Measurements from ENCODE around the gene SPATC1L. TPM values are rescaled to one million over a fixed set of nuclear protein-coding genes. Genes with fewer than 3 reads are reported as not detected.

SPATC1L gene
- total and polyA plus RNA-seq, 2 donors (not counting 3 experiments of a cell fraction or from before 2014, with no cell fraction given): 11.5 to 15.3 TPM

- Histone ChIP-seq H3K36me3 (ENCODE audit: control insufficient read depth in 2 of 2, extremely low read depth in 1 of 2, insufficient read depth in 2 of 2, low read length in 2 of 2) (no peaks in the 10 kb centered on the region), H3K27me3 (ENCODE audit: control insufficient read depth in 2 of 2, insufficient read depth in 2 of 2, low read length in 2 of 2) (peaks cover 0 to 4% of the 10 kb centered on the region in 2 experiments), H3K79me2 (ENCODE audit: control insufficient read depth, insufficient read depth, low read length) (no peaks in the 10 kb centered on the region), H3K27ac (ENCODE audit: insufficient read depth, low read depth, low read length) (no peak overlapping the region), H3K9me3 (replicated peaks; ENCODE audit: control insufficient read depth, insufficient read depth, low read length) (no peaks in the 10 kb centered on the region), H3K4me3 (replicated peaks in 1 of 3; ENCODE audit: insufficient read depth in 1 of 3, low read depth in 1 of 3, low read length in 3 of 3) (no peak overlapping the region), H3K4me1 (ENCODE audit: control insufficient read depth, extremely low read depth, insufficient read depth, low read length) (peaks cover 3% of the 10 kb centered on the region), H3K4me2 (ENCODE audit: insufficient read depth, low read length) (no peak overlapping the region), H3K9me1 (replicated peaks; ENCODE audit: control insufficient read depth, extremely low read depth, insufficient read depth, low read length) (no peaks in the 10 kb centered on the region), H3K9ac (replicated peaks; ENCODE audit: extremely low read depth, insufficient read depth, low read length) (no peak overlapping the region), H2AFZ (ENCODE audit: low read depth, low read length) (no peak overlapping the region), H4K20me1 (replicated peaks; ENCODE audit: control insufficient read depth, extremely low read depth, insufficient read depth, low read length) (no peaks in the 10 kb centered on the region)
- no peak for DNase-seq (ENCODE audit: low read depth, low spot score)
- intact Hi-C loops (cut with micrococcal nuclease): loop anchor here (5.0 kb wide), 1 partner anchor 183 kb away; the partner anchor contains the start of genes C21orf58 and PCNT
- BruUV-seq (replicated peaks): no TSS peak
- dilution Hi-C loops (cut with MboI; ENCODE audit: extremely low pct_ligation_motif_present, low sequenced_read_pairs): no loop called here
- ChIA-PET CTCF (no interaction called here), POLR2A (no interaction called here)
- no peak for TF ChIP-seq JUN (IDR thresholded peaks at IDR 0.05; ENCODE audit: borderline replicate concordance, insufficient read depth, insufficient read length, low read depth)
- TF ChIP-seq, protein P1, sequence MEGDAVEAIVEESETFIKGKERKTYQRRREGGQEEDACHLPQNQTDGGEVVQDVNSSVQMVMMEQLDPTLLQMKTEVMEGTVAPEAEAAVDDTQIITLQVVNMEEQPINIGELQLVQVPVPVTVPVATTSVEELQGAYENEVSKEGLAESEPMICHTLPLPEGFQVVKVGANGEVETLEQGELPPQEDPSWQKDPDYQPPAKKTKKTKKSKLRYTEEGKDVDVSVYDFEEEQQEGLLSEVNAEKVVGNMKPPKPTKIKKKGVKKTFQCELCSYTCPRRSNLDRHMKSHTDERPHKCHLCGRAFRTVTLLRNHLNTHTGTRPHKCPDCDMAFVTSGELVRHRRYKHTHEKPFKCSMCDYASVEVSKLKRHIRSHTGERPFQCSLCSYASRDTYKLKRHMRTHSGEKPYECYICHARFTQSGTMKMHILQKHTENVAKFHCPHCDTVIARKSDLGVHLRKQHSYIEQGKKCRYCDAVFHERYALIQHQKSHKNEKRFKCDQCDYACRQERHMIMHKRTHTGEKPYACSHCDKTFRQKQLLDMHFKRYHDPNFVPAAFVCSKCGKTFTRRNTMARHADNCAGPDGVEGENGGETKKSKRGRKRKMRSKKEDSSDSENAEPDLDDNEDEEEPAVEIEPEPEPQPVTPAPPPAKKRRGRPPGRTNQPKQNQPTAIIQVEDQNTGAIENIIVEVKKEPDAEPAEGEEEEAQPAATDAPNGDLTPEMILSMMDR (IDR thresholded peaks at IDR 0.05; ENCODE audit: extremely low read depth in 1 of 2, insufficient read depth in 1 of 2, low read depth in 1 of 2, low read length in 2 of 2): no peak
- TF ChIP-seq, protein P2, sequence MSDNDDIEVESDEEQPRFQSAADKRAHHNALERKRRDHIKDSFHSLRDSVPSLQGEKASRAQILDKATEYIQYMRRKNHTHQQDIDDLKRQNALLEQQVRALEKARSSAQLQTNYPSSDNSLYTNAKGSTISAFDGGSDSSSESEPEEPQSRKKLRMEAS (IDR thresholded peaks at IDR 0.05; ENCODE audit: insufficient read depth, insufficient read length): no peak
- no peak for TF ChIP-seq POLR2AphosphoS5 (IDR thresholded peaks at IDR 0.05; ENCODE audit: insufficient read depth, low read depth, low read length)
- TF ChIP-seq EZH2 (IDR thresholded peaks at IDR 0.05; ENCODE audit: borderline replicate concordance, low read depth, low read length, severe bottlenecking): no peak
- TF ChIP-seq POLR2A (IDR thresholded peaks at IDR 0.05; ENCODE audit: low read depth, low read length): no peak
- TF ChIP-seq FOS (IDR thresholded peaks at IDR 0.05; ENCODE audit: borderline replicate concordance, insufficient read depth, low read length): no peak
- no peak for FAIRE-seq
Measured at GRCh38 chr21:46139686-46140085, 44.6 kb downstream of the SPATC1L start.
